GM23248 (cell line): ENCODE results near the gene UBAC2.

Experiments
- EZH2 ChIP-seq: fragments of 200-600 bp; sonication (generic); IDR thresholded peaks from 2 replicates; pipeline ENCODE4 v1.6.1; 2018; ENCODE audit warnings: antibody characterized with exemption, mild to moderate bottlenecking; ENCODE audit not compliant: insufficient read depth, poor library complexity, severe bottlenecking
- EZH2phosphoT487 ChIP-seq: fragments of 200-600 bp; sonication (generic); IDR thresholded peaks from 2 replicates; pipeline ENCODE4 v1.6.1; 2018; ENCODE audit warnings: antibody characterized with exemption, moderate library complexity, mild to moderate bottlenecking, low read depth; ENCODE audit not compliant: insufficient read depth

DNA sequence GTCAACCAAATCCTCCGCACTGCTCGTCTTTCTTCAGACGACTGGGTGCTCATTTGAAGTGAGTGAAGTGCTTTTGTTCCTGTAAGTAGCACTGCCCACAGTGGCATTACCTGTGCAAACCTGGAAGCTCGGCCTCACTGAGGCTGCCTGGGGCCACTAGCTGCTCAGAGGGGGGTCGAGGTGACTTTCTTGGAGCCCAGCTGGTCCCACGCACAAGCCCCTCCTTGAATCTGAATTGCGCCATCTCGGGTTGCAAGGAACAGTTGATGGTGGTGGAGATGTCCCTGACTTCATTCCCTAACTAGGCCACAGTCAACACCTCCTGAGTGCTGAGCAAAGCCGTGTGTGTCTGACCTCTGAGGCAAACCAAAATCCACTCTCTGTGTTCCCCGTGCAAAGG is 185.8 kb downstream of the UBAC2 start:
- no peak for TF ChIP-seq EZH2
- no peak for TF ChIP-seq EZH2phosphoT487
